Mammary epithelial cell (primary cell): ENCODE measurements around the gene STT3B.

Experiments used
- CTCF ChIP-seq, 2 donors: IDR thresholded peaks in 1 of 2; conservative IDR thresholded peaks in 1 of 2; 2 replicates each; pipeline ENCODE4 v1.5.1; 2011 to 2012; ENCODE audit warnings: inconsistent platforms in 2 of 2, low read length in 2 of 2, mild to moderate bottlenecking in 2 of 2, control low read depth in 1 of 2, low read depth in 1 of 2; ENCODE audit not compliant: insufficient read depth in 1 of 2; ENCODE audit errors: extremely low read depth in 1 of 2
- EZH2 ChIP-seq: IDR thresholded peaks from 2 replicates; pipeline ENCODE4 v1.6.1; 2012; ENCODE audit warnings: low read length, inconsistent platforms, borderline replicate concordance

GRCh38 chr3:31534065-31534425, 1.3 kb downstream of the STT3B start:
- no peak for TF ChIP-seq CTCF (conservative IDR thresholded peaks at IDR 0.05 in 1 of 2, IDR thresholded peaks at IDR 0.05 in 1 of 2; ENCODE audit: extremely low read depth in 1 of 2, insufficient read depth in 1 of 2, low read depth in 1 of 2, low read length in 2 of 2)
- no peak for TF ChIP-seq EZH2
